GM18526 (cell line): ENCODE measurements around the gene FARSA.
A peak's percentile ranks its signal among the peaks of the same experiment; 100 is the strongest.

Source experiments
- POLR2A ChIP-seq: IDR thresholded peaks from 3 replicates; pipeline ENCODE4 v1.6.1; 2011; ENCODE audit not compliant: insufficient read length; ENCODE audit errors: extremely low read depth

FARSA gene

DNA sequence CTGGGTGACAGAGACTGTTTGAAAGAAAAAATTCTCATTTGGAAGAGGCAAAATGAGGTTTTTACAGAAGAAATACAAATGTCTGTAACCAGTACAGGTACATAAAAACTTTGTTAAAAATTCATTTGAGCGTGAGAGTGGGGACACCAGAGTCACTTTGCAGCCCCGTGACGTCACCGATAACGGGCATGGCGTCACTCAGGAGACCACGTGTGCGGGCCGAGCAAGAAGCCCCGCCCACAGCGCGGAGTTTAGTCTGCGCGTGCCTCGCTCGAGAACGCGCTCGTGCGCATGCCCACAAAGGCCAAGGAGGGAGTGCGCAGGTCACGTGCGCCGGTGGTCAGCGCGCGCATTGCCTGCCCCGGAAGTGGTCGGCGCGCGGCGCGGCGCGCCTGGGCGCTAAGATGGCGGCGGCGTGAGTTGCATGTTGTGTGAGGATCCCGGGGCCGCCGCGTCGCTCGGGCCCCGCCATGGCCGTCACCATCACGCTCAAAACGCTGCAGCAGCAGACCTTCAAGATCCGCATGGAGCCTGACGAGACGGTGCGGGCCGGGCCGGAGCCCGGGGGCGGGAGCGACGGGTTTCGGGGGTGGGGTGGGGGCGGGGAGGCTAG is 12.1 kb upstream of the FARSA start, which contains the start of gene RAD23A:
Gene RAD23A, plus strand, starts transcription at position 384 of the 613 bp plus-strand sequence. Its CDS starts 87 bp downstream, at position 471.
- TF ChIP-seq POLR2A = peak; percentile 94

DNA sequence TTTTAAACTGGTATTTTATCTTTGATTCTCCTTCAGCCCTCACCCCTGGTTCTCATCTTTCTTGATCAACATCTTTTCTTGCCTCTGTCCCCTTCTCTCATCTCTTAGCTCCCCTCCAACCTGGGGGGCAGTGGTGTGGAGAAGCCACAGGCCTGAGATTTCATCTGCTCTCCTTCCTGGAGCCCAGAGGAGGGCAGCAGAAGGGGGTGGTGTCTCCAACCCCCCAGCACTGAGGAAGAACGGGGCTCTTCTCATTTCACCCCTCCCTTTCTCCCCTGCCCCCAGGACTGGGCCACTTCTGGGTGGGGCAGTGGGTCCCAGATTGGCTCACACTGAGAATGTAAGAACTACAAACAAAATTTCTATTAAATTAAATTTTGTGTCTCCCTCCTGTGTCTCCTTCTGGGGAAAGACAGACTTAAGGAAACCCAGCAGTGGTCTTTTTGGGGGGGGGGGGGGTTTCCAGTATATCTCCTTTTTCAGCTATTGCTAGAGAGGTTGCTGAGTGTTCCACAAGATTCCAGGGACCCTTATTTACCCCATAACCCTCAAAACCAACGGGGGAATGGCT is 10.7 kb upstream of the FARSA start:
- TF ChIP-seq POLR2A = no peak

GRCh38 chr19:12943437-12944044 is 10.0 kb upstream of the FARSA start:
- TF ChIP-seq POLR2A = no peak

DNA sequence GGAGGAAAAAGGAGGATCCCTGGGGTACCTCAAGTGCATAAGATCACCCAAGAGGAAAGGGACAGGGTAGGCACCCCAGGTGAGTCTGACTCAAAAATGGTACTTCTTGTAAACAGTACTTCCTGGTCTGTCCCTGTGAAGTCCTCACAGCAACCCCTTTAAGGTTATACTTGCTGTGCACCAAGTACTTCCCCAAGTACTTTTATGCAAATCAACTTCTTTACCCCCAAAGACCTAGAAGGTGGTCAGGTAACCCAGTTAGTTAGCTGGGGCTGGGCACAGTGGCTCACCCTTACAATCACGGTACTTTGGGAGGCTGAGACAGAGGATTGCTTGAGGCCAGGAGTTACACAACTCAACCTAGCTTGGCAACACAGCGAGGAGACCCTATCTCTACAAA is 7.4 kb upstream of the FARSA start:
- TF ChIP-seq POLR2A = no peak

DNA sequence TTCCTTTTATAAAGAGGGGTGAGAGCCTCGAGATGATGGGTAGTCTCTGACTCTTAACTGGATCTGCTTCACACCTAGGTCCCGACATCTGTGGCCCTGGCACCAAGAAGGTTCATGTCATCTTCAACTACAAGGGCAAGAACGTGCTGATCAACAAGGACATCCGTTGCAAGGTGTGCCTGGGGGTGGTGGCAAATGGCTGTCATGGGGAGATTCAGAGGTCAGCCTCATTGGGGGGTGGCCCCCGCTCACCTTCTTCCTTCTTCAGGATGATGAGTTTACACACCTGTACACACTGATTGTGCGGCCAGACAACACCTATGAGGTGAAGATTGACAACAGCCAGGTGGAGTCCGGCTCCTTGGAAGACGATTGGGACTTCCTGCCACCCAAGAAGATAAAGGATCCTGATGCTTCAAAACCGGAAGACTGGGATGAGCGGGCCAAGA is 6.5 kb upstream of the FARSA start:
- TF ChIP-seq POLR2A = no peak

DNA sequence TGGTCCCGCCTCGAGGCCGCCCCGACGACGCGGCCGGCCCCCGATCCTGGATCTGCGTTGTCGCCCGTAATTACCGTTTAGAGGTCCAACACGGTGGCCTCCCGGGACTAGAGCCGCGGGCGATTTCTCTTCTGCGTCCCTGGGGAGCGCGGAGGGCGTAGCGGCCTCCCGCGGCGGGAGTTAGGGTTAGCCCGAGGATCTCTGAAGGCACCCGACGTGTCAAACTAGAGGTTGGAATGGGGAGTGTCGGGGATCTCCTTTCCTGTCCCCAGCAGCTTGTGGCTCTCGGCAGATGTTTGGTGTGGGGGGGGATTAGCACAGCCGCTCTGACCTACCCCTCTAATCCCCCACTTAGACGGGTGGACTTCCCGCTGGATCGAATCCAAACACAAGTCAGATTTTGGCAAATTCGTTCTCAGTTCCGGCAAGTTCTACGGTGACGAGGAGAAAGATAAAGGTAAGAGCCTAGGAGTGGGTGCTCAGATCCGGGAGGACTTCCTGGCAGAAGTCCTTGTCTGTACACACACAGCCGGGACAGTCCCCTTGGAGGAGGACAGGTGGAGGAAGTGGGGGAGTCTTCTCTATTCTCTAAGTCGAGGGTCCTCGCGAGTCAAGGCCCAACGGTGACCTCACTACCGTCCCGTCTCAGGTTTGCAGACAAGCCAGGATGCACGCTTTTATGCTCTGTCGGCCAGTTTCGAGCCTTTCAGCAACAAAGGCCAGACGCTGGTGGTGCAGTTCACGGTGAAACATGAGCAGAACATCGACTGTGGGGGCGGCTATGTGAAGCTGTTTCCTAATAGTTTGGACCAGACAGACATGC is 5.5 kb upstream of the FARSA start:
- no peak for TF ChIP-seq POLR2A

DNA sequence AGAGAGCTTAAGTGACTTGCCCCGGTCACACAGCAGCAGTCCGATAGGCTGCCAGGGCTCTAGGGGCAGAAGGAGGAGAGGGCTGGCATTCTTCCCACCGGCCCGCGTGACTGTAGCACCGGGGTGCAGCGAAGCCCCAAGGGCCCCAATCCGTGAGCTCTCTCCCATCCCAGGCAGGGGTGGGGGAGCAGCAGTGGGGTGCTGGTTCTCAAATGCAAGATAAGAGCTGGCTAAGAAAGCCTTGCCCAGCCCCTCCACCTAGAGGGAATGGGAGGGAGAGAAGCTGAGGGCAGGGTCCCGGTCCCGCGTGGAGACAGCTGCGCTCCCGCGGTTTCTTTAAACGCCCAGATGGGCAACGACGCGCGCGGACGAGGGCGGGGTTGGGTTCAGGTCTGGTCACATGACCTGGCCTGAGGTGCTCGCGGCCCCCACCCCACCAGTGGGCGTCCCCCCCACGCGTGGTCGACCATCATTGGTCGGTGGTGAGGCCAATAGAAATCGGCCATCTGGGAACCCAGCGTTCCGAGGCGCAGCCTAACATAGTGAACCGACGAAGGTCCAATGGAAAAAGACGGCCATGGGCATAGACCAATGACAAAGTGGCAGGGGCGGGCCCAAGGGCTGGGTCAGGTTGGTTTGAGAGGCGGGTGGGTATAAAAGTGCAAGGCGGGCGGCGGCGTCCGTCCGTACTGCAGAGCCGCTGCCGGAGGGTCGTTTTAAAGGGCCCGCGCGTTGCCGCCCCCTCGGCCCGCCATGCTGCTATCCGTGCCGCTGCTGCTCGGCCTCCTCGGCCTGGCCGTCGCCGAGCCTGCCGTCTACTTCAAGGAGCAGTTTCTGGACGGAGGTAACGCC is 4.6 kb upstream of the FARSA start, which contains the start of gene CALR:
Gene CALR, plus strand, starts transcription at position 683 of the 852 bp plus-strand sequence. Its CDS starts 71 bp downstream, at position 754.
- peak; percentile 99 for TF ChIP-seq POLR2A

- no peak for TF ChIP-seq POLR2A
Measured at GRCh38 chr19:12937093-12937926, 3.8 kb upstream of the FARSA start.

GRCh38 chr19:12936582-12936981 is 3.1 kb upstream of the FARSA start:
- no peak for TF ChIP-seq POLR2A

DNA sequence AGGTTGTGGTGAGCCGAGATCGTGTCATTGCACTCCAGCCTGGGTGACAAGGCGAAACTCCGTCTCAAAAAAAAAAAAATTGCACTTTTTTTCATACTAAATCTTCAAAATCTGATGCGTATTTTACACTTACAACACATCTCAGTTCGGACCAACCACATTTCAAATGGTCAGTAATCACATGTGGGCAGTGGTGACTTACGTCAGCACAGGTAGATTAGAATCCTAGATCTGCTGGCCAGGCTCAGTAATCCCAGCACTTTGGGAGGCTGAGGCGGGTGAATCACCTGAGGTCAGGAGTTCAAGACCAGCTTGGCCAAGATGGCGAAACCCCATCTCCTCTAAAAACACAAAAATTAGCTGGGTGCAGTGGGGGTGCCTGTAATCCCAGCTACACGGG is 1.6 kb upstream of the FARSA start:
- TF ChIP-seq POLR2A = no peak

DNA sequence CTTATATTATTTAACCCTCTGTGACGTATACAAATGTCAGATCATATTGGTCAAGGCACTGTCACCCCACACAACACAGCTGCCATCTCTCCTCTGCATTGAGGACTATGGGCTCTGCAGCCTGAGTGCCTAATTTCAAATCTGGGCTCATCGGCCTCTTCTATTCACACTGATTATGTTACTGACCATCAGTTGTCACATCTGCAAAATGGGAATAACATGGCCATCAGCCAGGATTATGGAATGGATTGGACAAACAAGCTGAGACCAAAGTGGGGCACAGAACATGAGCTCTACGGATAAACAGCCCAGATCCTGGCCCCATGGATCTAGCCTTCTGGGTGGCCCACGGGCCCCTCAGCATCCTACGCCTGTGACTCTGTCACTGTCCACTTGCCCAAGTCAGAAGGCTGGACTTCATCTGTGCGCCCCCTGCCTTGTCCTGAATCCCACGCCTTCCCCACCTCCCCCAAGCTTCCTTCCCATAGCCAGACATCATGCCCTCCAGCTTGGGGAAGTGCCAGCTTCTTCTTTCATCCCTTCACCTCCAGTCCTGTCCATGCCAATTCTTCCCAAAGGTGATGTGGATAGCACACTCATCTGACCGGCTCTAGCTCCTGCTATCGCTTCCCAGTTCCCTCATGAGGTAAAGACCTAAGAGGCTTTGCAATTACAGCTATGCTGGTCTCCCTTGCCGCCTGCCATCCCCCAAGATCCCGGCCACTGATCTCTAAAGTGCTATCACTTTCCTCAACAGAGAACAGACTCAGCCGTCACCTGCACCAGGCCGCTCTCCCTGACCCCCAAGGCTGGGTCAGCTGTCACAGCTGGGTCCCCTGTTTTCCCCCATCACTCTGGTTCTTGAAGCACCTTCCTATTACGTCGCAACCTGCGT is 872 bp downstream of the FARSA start:
- no peak for TF ChIP-seq POLR2A

GRCh38 chr19:12930002-12930645 is 3.4 kb downstream of the FARSA start:
- TF ChIP-seq POLR2A = no peak
